Endothelial cell of umbilical vein (primary cell): ENCODE data around the gene SGCD. TPM values are rescaled to one million over a fixed set of nuclear protein-coding genes. Genes with fewer than 3 reads are reported as not detected.

Experiments used
- BruUV-seq: library from RNA; stranded (reverse); fragments of 400-500 nt; replicated peaks from 2 replicates; lab custom pipeline; 2021; lab: Mats Ljungman, UMichigan
- CTCF ChIA-PET: fragments of 300-600, 350-600 bp; sonication (Branson Sonifier 250); formaldehyde crosslinking; loops from one replicate; lab custom pipeline; 2021; ENCODE audit warnings: antibody characterized with exemption, inconsistent platforms; lab: Charles Lee
- POLR2A ChIA-PET: fragments of 300-600, 350-600 bp; sonication (Branson Sonifier 250); formaldehyde crosslinking; loops from one replicate; lab custom pipeline; 2021; ENCODE audit warnings: antibody characterized with exemption, inconsistent platforms; lab: Charles Lee
- DNase-seq: peaks from one replicate; pipeline ENCODE4 v3.0.0-alpha.2; 2011; ENCODE audit warnings: low read depth, low spot score
- FAIRE-seq: peaks from 2 replicates; lab custom pipeline; 2011; peaks lifted over from hg19 to GRCh38; lab: Jason Lieb, UNC
- H2AFZ ChIP-seq: 2 replicates; pipeline ENCODE4 v1.6.0; 2012; ENCODE audit warnings: low read depth, low read length, control low read depth, inconsistent platforms
- H3K27ac ChIP-seq: 2 replicates; pipeline ENCODE4 v1.5.1; 2011; ENCODE audit warnings: low read depth, mild to moderate bottlenecking, control low read depth, low read length, moderate library complexity; ENCODE audit not compliant: insufficient read depth
- H3K27me3 ChIP-seq, 2 experiments: 2 replicates each; pipeline versions ENCODE4 v1.6.0 to v1.6.1; 2011; ENCODE audit warnings: low read length in 2 of 2, mixed read lengths in 1 of 2; ENCODE audit not compliant: control insufficient read depth in 2 of 2, insufficient read depth in 2 of 2
- H3K36me3 ChIP-seq, 2 experiments: 2 replicates in 1 of 2; 3 replicates in 1 of 2; pipeline ENCODE4 v1.5.1; 2011; ENCODE audit warnings: low read length in 2 of 2, mild to moderate bottlenecking in 1 of 2, moderate library complexity in 1 of 2; ENCODE audit not compliant: control insufficient read depth in 2 of 2, insufficient read depth in 2 of 2; ENCODE audit errors: extremely low read depth in 1 of 2
- H3K4me1 ChIP-seq: 3 replicates; pipeline ENCODE4 v1.5.1; 2011; ENCODE audit warnings: mild to moderate bottlenecking, low read length; ENCODE audit not compliant: control insufficient read depth, insufficient read depth; ENCODE audit errors: extremely low read depth
- H3K4me2 ChIP-seq: 2 replicates; pipeline ENCODE4 v1.6.1; 2011; ENCODE audit warnings: low read length, control low read depth, mixed read lengths; ENCODE audit not compliant: insufficient read depth
- H3K4me3 ChIP-seq, 3 experiments: fragments of 200-600 bp in 1 of 3; sonication (generic), shearing (Covaris generic) in 1 of 3; replicated peaks in 1 of 3; 2 replicates each; pipeline ENCODE4 v1.5.1; 2011 to 2016; ENCODE audit warnings: control low read depth in 3 of 3, low read length in 3 of 3, mild to moderate bottlenecking in 2 of 3, inconsistent platforms in 1 of 3, low read depth in 1 of 3, moderate library complexity in 1 of 3; ENCODE audit not compliant: insufficient read depth in 1 of 3
- H3K79me2 ChIP-seq: 2 replicates; pipeline ENCODE4 v1.6.0; 2012; ENCODE audit warnings: low read length, inconsistent platforms; ENCODE audit not compliant: control insufficient read depth, insufficient read depth
- H3K9ac ChIP-seq: replicated peaks from 2 replicates; pipeline ENCODE3; 2011; ENCODE audit warnings: low read length, control low read depth; ENCODE audit not compliant: insufficient read depth; ENCODE audit errors: extremely low read depth
- H3K9me1 ChIP-seq: replicated peaks from 3 replicates; pipeline ENCODE4 v1.6.0; 2011; ENCODE audit warnings: mild to moderate bottlenecking, low read length; ENCODE audit not compliant: control insufficient read depth, insufficient read depth; ENCODE audit errors: extremely low read depth
- H3K9me3 ChIP-seq: replicated peaks from 2 replicates; pipeline ENCODE4 v1.5.1; 2012; ENCODE audit warnings: low read length, inconsistent platforms; ENCODE audit not compliant: control insufficient read depth, insufficient read depth
- H4K20me1 ChIP-seq: replicated peaks from 2 replicates; pipeline ENCODE3; 2011; ENCODE audit warnings: mild to moderate bottlenecking, low read length; ENCODE audit not compliant: control insufficient read depth, insufficient read depth; ENCODE audit errors: extremely low read depth
- EZH2 ChIP-seq: IDR thresholded peaks from 2 replicates; pipeline ENCODE4 v1.6.1; 2012; ENCODE audit warnings: borderline replicate concordance, low read depth, mild to moderate bottlenecking, moderate library complexity, low read length, inconsistent platforms; ENCODE audit not compliant: severe bottlenecking
- FOS ChIP-seq: IDR thresholded peaks from 2 replicates; pipeline ENCODE4 v1.6.1; 2011; ENCODE audit warnings: mild to moderate bottlenecking, low read length, moderate library complexity, borderline replicate concordance; ENCODE audit not compliant: insufficient read depth
- GATA2 ChIP-seq: IDR thresholded peaks from 2 replicates; pipeline ENCODE4 v1.7.0; 2011; ENCODE audit warnings: low read depth, mild to moderate bottlenecking, moderate library complexity, mixed read lengths, low read length; ENCODE audit not compliant: insufficient read length, insufficient read depth
- JUN ChIP-seq: IDR thresholded peaks from 2 replicates; pipeline ENCODE4 v1.6.1; 2011; ENCODE audit warnings: borderline replicate concordance, low read depth; ENCODE audit not compliant: insufficient read length, insufficient read depth
- MYC ChIP-seq: IDR thresholded peaks from one replicate; pipeline ENCODE4 v1.6.1; 2011; ENCODE audit warnings: mild to moderate bottlenecking, low read depth, low read length
- POLR2A ChIP-seq: IDR thresholded peaks from 2 replicates; pipeline ENCODE4 v1.6.1; 2012; ENCODE audit warnings: low read depth, mild to moderate bottlenecking, control low read depth, low read length
- POLR2AphosphoS5 ChIP-seq: IDR thresholded peaks from 2 replicates; pipeline ENCODE4 v1.6.1; 2012; ENCODE audit warnings: low read depth, mild to moderate bottlenecking, control low read depth, low read length, moderate library complexity; ENCODE audit not compliant: insufficient read depth
- dilution Hi-C: fragments of 300-500 bp; cut with MboI; formaldehyde crosslinking; loops from one replicate; pipeline ENCODE4 v1.15.0; 2019; ENCODE audit warnings: low sequenced_read_pairs; ENCODE audit not compliant: extremely low pct_ligation_motif_present
- intact Hi-C: fragments of 100-400 bp; cut with micrococcal nuclease; formaldehyde crosslinking; loops from one replicate; pipeline ENCODE4 v1.10.0; 2022
- polyA plus RNA-seq, 4 experiments: library from polyadenylated mRNA; depleted of rRNA in 3 of 4; stranded (reverse) in 3 of 4; unstranded in 1 of 4; fragments of >200 nt; gene quantifications; 2 replicates each; pipeline versions ENCODE4 v1.2.1 to v1.2.3, GENCODE V29; 2011 to 2012; ENCODE audit warnings: missing spikeins in 1 of 4
- total RNA-seq: library from RNA; stranded (reverse); gene quantifications from 2 replicates; pipeline ENCODE4 v1.2.3, GENCODE V29; 2021
- TF ChIP-seq, protein P1 (sequence below): IDR thresholded peaks from 2 replicates; pipeline ENCODE4 v1.6.1; 2011; ENCODE audit not compliant: insufficient read depth, insufficient read length
- TF ChIP-seq, protein P2 (sequence below), 2 donors: IDR thresholded peaks; 1 replicate in 1 of 2; 2 replicates in 1 of 2; pipeline ENCODE4 v1.5.1; 2011; ENCODE audit warnings: low read length in 2 of 2, mild to moderate bottlenecking in 2 of 2, moderate library complexity in 2 of 2, control low read depth in 1 of 2, inconsistent platforms in 1 of 2, low read depth in 1 of 2; ENCODE audit not compliant: insufficient read depth in 1 of 2; ENCODE audit errors: extremely low read depth in 1 of 2

Gene SGCD
- total and polyA plus RNA-seq, 2 donors (not counting 3 experiments of a cell fraction or from before 2014, with no cell fraction given) = not detected

- no peaks in the 10 kb centered on the region for H4K20me1 ChIP-seq
- BruUV-seq = no TSS peak
- CTCF ChIA-PET = no interaction called here
- H3K27me3 ChIP-seq = no peaks in the 10 kb centered on the region
- H3K79me2 ChIP-seq = no peaks in the 10 kb centered on the region
- H3K9ac ChIP-seq = no peak overlapping the region
- DNase-seq (no peak), FAIRE-seq (no peak)
- TF ChIP-seq, protein P1, sequence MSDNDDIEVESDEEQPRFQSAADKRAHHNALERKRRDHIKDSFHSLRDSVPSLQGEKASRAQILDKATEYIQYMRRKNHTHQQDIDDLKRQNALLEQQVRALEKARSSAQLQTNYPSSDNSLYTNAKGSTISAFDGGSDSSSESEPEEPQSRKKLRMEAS = no peak
- TF ChIP-seq EZH2 = no peak
- TF ChIP-seq, protein P2, sequence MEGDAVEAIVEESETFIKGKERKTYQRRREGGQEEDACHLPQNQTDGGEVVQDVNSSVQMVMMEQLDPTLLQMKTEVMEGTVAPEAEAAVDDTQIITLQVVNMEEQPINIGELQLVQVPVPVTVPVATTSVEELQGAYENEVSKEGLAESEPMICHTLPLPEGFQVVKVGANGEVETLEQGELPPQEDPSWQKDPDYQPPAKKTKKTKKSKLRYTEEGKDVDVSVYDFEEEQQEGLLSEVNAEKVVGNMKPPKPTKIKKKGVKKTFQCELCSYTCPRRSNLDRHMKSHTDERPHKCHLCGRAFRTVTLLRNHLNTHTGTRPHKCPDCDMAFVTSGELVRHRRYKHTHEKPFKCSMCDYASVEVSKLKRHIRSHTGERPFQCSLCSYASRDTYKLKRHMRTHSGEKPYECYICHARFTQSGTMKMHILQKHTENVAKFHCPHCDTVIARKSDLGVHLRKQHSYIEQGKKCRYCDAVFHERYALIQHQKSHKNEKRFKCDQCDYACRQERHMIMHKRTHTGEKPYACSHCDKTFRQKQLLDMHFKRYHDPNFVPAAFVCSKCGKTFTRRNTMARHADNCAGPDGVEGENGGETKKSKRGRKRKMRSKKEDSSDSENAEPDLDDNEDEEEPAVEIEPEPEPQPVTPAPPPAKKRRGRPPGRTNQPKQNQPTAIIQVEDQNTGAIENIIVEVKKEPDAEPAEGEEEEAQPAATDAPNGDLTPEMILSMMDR (IDR thresholded peaks at IDR 0.05; ENCODE audit: extremely low read depth in 1 of 2, insufficient read depth in 1 of 2, low read depth in 1 of 2, low read length in 2 of 2) = no peak
- TF ChIP-seq GATA2 = no peak
- no peak for TF ChIP-seq JUN
- no peak for TF ChIP-seq FOS
- TF ChIP-seq POLR2A = no peak
- TF ChIP-seq MYC = no peak
- no peak for TF ChIP-seq POLR2AphosphoS5
- POLR2A ChIA-PET = no interaction called here
- intact Hi-C loops = no loop called here
- dilution Hi-C loops = no loop called here
- H3K27ac ChIP-seq = no peak overlapping the region
- H3K9me1 ChIP-seq = no peaks in the 10 kb centered on the region
- no peak overlapping the region for H2AFZ ChIP-seq
- peaks cover 4% of the 10 kb centered on the region for H3K9me3 ChIP-seq
- no peak overlapping the region for H3K4me3 ChIP-seq
- no peak overlapping the region for H3K4me2 ChIP-seq
- H3K4me1 ChIP-seq = no peaks in the 10 kb centered on the region
- H3K36me3 ChIP-seq = no peaks in the 10 kb centered on the region
Observed at GRCh38 chr5:156366521-156366920, 39.6 kb downstream of the SGCD start.
